Parathyroid adenoma (tissue), 2 donors: ENCODE measurements around the gene CPEB4.

Source experiments
- H2AFZ ChIP-seq: fragments of 300-600 bp; sonication (generic); one replicate; pipeline ENCODE4 v1.7.0; 2017; ENCODE audit warnings: antibody characterized with exemption, mild to moderate bottlenecking
- H3K27ac ChIP-seq: fragments of 300-600 bp; sonication (generic); one replicate; pipeline ENCODE4 v1.7.0; 2017
- H3K27me3 ChIP-seq: fragments of 300-600 bp; sonication (generic); one replicate; pipeline ENCODE4 v1.7.0; 2017; ENCODE audit warnings: low read length; ENCODE audit not compliant: control insufficient read depth, insufficient read depth
- H3K36me3 ChIP-seq: fragments of 300-600 bp; sonication (generic); one replicate; pipeline ENCODE4 v1.7.0; 2017; ENCODE audit warnings: low read length; ENCODE audit not compliant: control insufficient read depth, insufficient read depth
- H3K4me1 ChIP-seq: fragments of 300-600 bp; sonication (generic); one replicate; pipeline ENCODE4 v1.7.0; 2017; ENCODE audit warnings: control low read depth
- H3K4me2 ChIP-seq: fragments of 300-600 bp; sonication (generic); one replicate; pipeline ENCODE4 v1.7.0; 2017; ENCODE audit warnings: low read length
- H3K4me3 ChIP-seq: fragments of 300-600 bp; sonication (generic); one replicate; pipeline ENCODE4 v1.7.0; 2017; ENCODE audit warnings: low read depth, low read length
- H3K79me2 ChIP-seq: fragments of 300-600 bp; sonication (generic); one replicate; pipeline ENCODE4 v1.7.0; 2017; ENCODE audit warnings: control low read depth
- H3K9ac ChIP-seq: fragments of 300-600 bp; sonication (generic); one replicate; pipeline ENCODE4 v1.7.0; 2017; ENCODE audit warnings: mild to moderate bottlenecking
- H3K9me3 ChIP-seq: fragments of 300-600 bp; sonication (generic); one replicate; pipeline ENCODE4 v1.7.0; 2017; ENCODE audit warnings: low read length; ENCODE audit not compliant: control insufficient read depth
- CTCF ChIP-seq: fragments of 300-600 bp; sonication (generic); IDR thresholded peaks from one replicate; pipeline ENCODE4 v1.7.0; 2017; ENCODE audit warnings: antibody characterized with exemption, mild to moderate bottlenecking
- donor health status: primary hyperparathyroidism.

The CPEB4 gene

GRCh38 chr5:173997331-173997730 lies 109.2 kb downstream of the CPEB4 start:
- H3K4me1 ChIP-seq = no peaks in the 10 kb centered on the region
- no peaks in the 10 kb centered on the region for H3K79me2 ChIP-seq
- no peak overlapping the region for H3K4me2 ChIP-seq
- no peak overlapping the region for H2AFZ ChIP-seq
- H3K9me3 ChIP-seq = no peaks in the 10 kb centered on the region
- H3K36me3 ChIP-seq = no peaks in the 10 kb centered on the region
- TF ChIP-seq CTCF = no peak
- H3K27me3 ChIP-seq = no peaks in the 10 kb centered on the region
- H3K27ac ChIP-seq = no peak overlapping the region
- H3K4me3 ChIP-seq = no peak overlapping the region
- H3K9ac ChIP-seq = no peak overlapping the region

- H3K79me2 ChIP-seq = no peaks in the 10 kb centered on the region
- no peak for TF ChIP-seq CTCF
- H3K4me2 ChIP-seq = no peak overlapping the region
- no peaks in the 10 kb centered on the region for H3K9me3 ChIP-seq
- no peaks in the 10 kb centered on the region for H3K27me3 ChIP-seq
- no peaks in the 10 kb centered on the region for H3K4me1 ChIP-seq
- H3K36me3 ChIP-seq = no peaks in the 10 kb centered on the region
- no peak overlapping the region for H3K9ac ChIP-seq
- H3K4me3 ChIP-seq = no peak overlapping the region
- H2AFZ ChIP-seq = no peak overlapping the region
- H3K27ac ChIP-seq = no peak overlapping the region
Observed at GRCh38 chr5:173998531-173998930, 110.4 kb downstream of the CPEB4 start.

DNA sequence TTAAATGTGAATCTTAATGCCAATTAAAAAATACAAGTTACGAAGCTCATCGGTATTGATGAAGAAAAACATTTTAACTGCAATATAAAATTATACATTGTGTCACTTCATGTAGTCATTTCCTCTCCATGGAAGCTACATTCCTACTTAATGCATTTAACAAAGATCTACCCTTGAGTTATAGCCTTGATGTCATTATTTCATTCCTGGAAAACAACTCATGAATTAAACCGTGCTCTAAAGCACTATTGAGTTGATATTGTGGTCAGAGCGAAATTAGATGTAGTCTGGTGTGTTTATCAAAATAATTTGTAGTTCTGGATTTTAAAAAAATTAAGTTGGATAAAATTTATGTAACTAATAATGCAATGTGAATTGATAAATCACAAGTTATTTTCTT lies 111.9 kb downstream of the CPEB4 start:
- H3K4me1 ChIP-seq = no peaks in the 10 kb centered on the region
- no peak overlapping the region for H3K4me3 ChIP-seq
- H3K79me2 ChIP-seq = no peaks in the 10 kb centered on the region
- no peaks in the 10 kb centered on the region for H3K36me3 ChIP-seq
- H2AFZ ChIP-seq = no peak overlapping the region
- no peaks in the 10 kb centered on the region for H3K27me3 ChIP-seq
- no peak overlapping the region for H3K4me2 ChIP-seq
- no peak overlapping the region for H3K27ac ChIP-seq
- H3K9me3 ChIP-seq = no peaks in the 10 kb centered on the region
- H3K9ac ChIP-seq = no peak overlapping the region
- no peak for TF ChIP-seq CTCF

DNA sequence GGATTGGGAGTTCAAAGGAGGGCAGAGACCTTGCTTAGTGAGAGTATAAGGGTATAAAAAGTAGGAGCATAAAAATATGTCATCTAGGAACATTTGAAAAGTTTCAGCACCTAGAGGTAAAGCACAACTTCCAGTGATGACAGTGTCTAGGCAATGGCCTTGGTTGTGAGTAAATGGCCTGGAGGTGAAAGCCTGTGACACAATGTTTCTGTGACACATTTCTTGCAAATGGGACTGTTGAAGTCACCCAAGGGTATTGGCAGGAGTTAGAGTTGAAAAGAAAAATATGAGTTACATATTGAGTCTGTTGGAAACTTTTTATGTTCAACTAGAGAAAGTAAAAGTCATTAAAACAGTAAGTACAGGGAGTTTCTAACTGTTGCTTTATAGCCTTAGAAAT lies 115.6 kb downstream of the CPEB4 start:
- no peaks in the 10 kb centered on the region for H3K36me3 ChIP-seq
- H3K9ac ChIP-seq = no peak overlapping the region
- no peak overlapping the region for H3K27ac ChIP-seq
- no peaks in the 10 kb centered on the region for H3K4me1 ChIP-seq
- no peaks in the 10 kb centered on the region for H3K27me3 ChIP-seq
- TF ChIP-seq CTCF = no peak
- H3K4me2 ChIP-seq = no peak overlapping the region
- H3K79me2 ChIP-seq = no peaks in the 10 kb centered on the region
- H3K4me3 ChIP-seq = no peak overlapping the region
- no peak overlapping the region for H2AFZ ChIP-seq
- no peaks in the 10 kb centered on the region for H3K9me3 ChIP-seq

GRCh38 chr5:174008922-174009321 lies 120.8 kb downstream of the CPEB4 start:
- no peaks in the 10 kb centered on the region for H3K27me3 ChIP-seq
- no peaks in the 10 kb centered on the region for H3K4me1 ChIP-seq

More at GRCh38 chr5:174008922-174009321, 120.8 kb downstream of the CPEB4 start:
- H3K9ac ChIP-seq = no peak overlapping the region
- H3K4me2 ChIP-seq = no peak overlapping the region
- no peak overlapping the region for H2AFZ ChIP-seq
- no peak overlapping the region for H3K4me3 ChIP-seq
- H3K27ac ChIP-seq = no peak overlapping the region
- no peak for TF ChIP-seq CTCF
- H3K36me3 ChIP-seq = no peaks in the 10 kb centered on the region
- no peaks in the 10 kb centered on the region for H3K9me3 ChIP-seq
- H3K79me2 ChIP-seq = no peaks in the 10 kb centered on the region
